ENCODE data around the gene MYL7. TPM values are rescaled to one million over a fixed set of nuclear protein-coding genes. Genes with fewer than 3 reads are reported as not detected.

The MYL7 gene
- total RNA-seq, 4 donors from 2014 or later = not detected

GRCh38 chr7:44116789-44117666 is 24.1 kb downstream of the MYL7 start:
- H3K36me3 ChIP-seq = peaks cover 0 to 97% (median 0%) of the 10 kb centered on the region in 3 donors
- TF ChIP-seq EP300 (IDR thresholded peaks at IDR 0.05) (no peak), CTCF (IDR thresholded peaks at IDR 0.05) (no peak), POLR2A (IDR thresholded peaks at IDR 0.05) (no peak)
- H3K27ac ChIP-seq = no peak overlapping the region
- no peaks in the 10 kb centered on the region for H3K9me3 ChIP-seq
- H3K27me3 ChIP-seq = no peaks in the 10 kb centered on the region
- no peak overlapping the region for H3K4me3 ChIP-seq
- 84 to 90% methylated on average over 16 to 25 of the region's 25 CpGs for WGBS, 2 donors
- H3K4me1 ChIP-seq = peaks cover 0 to 18% (median 0%) of the 10 kb centered on the region in 4 donors
- no peak for DNase-seq (ENCODE audit: low spot score in 2 of 2)

- no peak overlapping the region for H3K27ac ChIP-seq
- H3K27me3 ChIP-seq = no peaks in the 10 kb centered on the region
- H3K36me3 ChIP-seq = peaks cover 0 to 100% (median 0%) of the 10 kb centered on the region in 3 donors
- WGBS, 2 donors = 80 to 81% methylated on average over 12 to 16 of the region's 17 CpGs
- no peak for DNase-seq (ENCODE audit: low spot score in 2 of 2)
- H3K9me3 ChIP-seq = no peaks in the 10 kb centered on the region
- peaks cover 0 to 10% (median 0%) of the 10 kb centered on the region in 4 donors for H3K4me1 ChIP-seq
- TF ChIP-seq CTCF (IDR thresholded peaks at IDR 0.05) (no peak), EP300 (IDR thresholded peaks at IDR 0.05) (no peak), POLR2A (IDR thresholded peaks at IDR 0.05) (no peak)
- H3K4me3 ChIP-seq = no peak overlapping the region
These were observed 24.9 kb downstream of the MYL7 start for GRCh38 chr7:44116087-44116788.

- WGBS, 2 donors = 77 to 88% methylated on average over 5 to 12 of the region's 12 CpGs
- Histone ChIP-seq H3K36me3 (peaks cover 0 to 100% (median 0%) of the 10 kb centered on the region in 3 donors), H3K27me3 (no peaks in the 10 kb centered on the region), H3K4me3 (no peak overlapping the region), H3K4me1 (peaks cover 0 to 4% (median 0%) of the 10 kb centered on the region in 4 donors), H3K9me3 (no peaks in the 10 kb centered on the region), H3K27ac (no peak overlapping the region)
- TF ChIP-seq EP300 (IDR thresholded peaks at IDR 0.05) = no peak
- TF ChIP-seq POLR2A (IDR thresholded peaks at IDR 0.05) = no peak
- no peak for DNase-seq (ENCODE audit: low spot score in 2 of 2)
These were observed 26.4 kb downstream of the MYL7 start for GRCh38 chr7:44114586-44115310.

- 89% methylated on average over 22 to 24 of the region's 24 CpGs for WGBS, 2 donors
- H3K27me3 ChIP-seq = no peaks in the 10 kb centered on the region
- TF ChIP-seq CTCF (IDR thresholded peaks at IDR 0.05) (no peak), EP300 (IDR thresholded peaks at IDR 0.05) (no peak)
- H3K9me3 ChIP-seq = no peaks in the 10 kb centered on the region
- H3K36me3 ChIP-seq = peaks cover 0 to 100% (median 0%) of the 10 kb centered on the region in 3 donors
- no peak for DNase-seq (ENCODE audit: low spot score in 2 of 2)
- no peaks in the 10 kb centered on the region for H3K4me1 ChIP-seq
- H3K4me3 ChIP-seq = no peak overlapping the region
- H3K27ac ChIP-seq = no peak overlapping the region
These were observed 27.3 kb downstream of the MYL7 start for GRCh38 chr7:44113764-44114354.

Measured in tibial nerve (tissue), 4 donors.